Gastroesophageal sphincter (tissue), 4 donors: Measurements from ENCODE around the gene RCVRN. TPM values are rescaled to one million over a fixed set of nuclear protein-coding genes. Genes with fewer than 3 reads are reported as not detected.

Experiments
- ATAC-seq: fragments of 150-250 bp; one replicate; pipeline ENCODE4 v1.9.1; 2016; ENCODE audit warnings: mild to moderate bottlenecking, moderate library complexity
- H3K27ac ChIP-seq, 4 donors: fragments of 200-600 bp; sonication (generic) in 3 of 4; 1 replicate in 3 of 4; 2 replicates in 1 of 4; pipeline ENCODE4 v1.5.1; 2016 to 2019
- H3K27me3 ChIP-seq: fragments of 200-600 bp; sonication (generic); one replicate; pipeline ENCODE4 v1.5.1; 2019
- H3K36me3 ChIP-seq, 2 donors: fragments of 200-600 bp; sonication (generic); one replicate each; pipeline ENCODE4 v1.5.1; 2019; ENCODE audit warnings: control low read depth in 1 of 2
- H3K4me1 ChIP-seq, 3 donors: fragments of 200-600 bp; sonication (generic); 1 replicate in 2 of 3; 2 replicates in 1 of 3; pipeline ENCODE4 v1.5.1; 2016 to 2019; ENCODE audit warnings: control low read depth in 2 of 3
- H3K4me3 ChIP-seq, 2 donors: fragments of 200-600 bp; sonication (generic); one replicate each; pipeline ENCODE4 v1.5.1; 2019; ENCODE audit warnings: mild to moderate bottlenecking in 1 of 2, moderate library complexity in 1 of 2
- H3K9me3 ChIP-seq, 3 donors: fragments of 200-600 bp; sonication (generic); one replicate each; pipeline ENCODE4 v1.5.1; 2017 to 2019; ENCODE audit warnings: control low read depth in 2 of 3
- EP300 ChIP-seq: sonication (generic); formaldehyde crosslinking; IDR thresholded peaks from one replicate; pipeline ENCODE4 v1.6.1; 2017; ENCODE audit warnings: antibody characterized with exemption, mild to moderate bottlenecking
- POLR2A ChIP-seq, 2 donors: fragments of 450-650 bp; IDR thresholded peaks; one replicate each; pipeline ENCODE4 v1.6.1; 2017; ENCODE audit warnings: antibody characterized with exemption in 2 of 2, mild to moderate bottlenecking in 2 of 2, moderate library complexity in 1 of 2
- POLR2AphosphoS5 ChIP-seq: sonication (generic); formaldehyde crosslinking; IDR thresholded peaks from one replicate; pipeline ENCODE4 v1.6.1; 2017; ENCODE audit warnings: antibody characterized with exemption
- WGBS, 2 donors: methylation state at CpG; one replicate each; pipeline ENCODE4 v1.1.5; 2018; ENCODE audit warnings: low coverage in 1 of 2; 5-methylcytosine and 5-hydroxymethylcytosine counted together
- total RNA-seq, 4 donors: library from RNA; depleted of rRNA; stranded (reverse); fragments of >200 nt; gene quantifications; one replicate each; pipeline ENCODE4 v1.1.0, GENCODE V29; 2016
- TF ChIP-seq, protein P1 (sequence below), 4 experiments: fragments of 200-600 bp in 2 of 4; fragments of 450-650 bp in 2 of 4; sonication (generic) in 1 of 4; IDR thresholded peaks; one replicate each; pipeline ENCODE4 v1.5.1; 2017 to 2019; ENCODE audit warnings: antibody characterized with exemption in 4 of 4, mild to moderate bottlenecking in 2 of 4, moderate library complexity in 2 of 4

The RCVRN gene
- total RNA-seq, 4 donors from 2014 or later: 0.27 to 0.81 (median 0.32) TPM; not detected in 1

DNA sequence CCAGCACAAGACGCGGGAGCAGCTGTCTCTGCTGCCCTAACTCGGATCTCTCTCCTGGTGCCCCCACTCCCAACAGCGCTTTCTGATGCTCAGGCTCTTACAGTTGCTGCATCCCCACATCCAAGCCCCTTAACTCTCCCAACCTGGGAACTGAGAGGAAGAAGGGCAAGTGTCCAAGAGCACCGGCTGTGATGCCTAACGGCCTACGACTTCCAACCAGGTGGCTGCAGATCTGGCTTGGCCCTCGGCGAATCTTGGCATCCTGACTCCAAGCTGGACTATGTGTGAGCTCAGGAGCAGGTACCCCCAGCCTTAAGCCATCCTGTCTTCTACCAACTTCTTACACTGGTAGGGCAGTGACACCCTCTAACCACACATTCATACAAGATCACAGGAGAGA lies 38.3 kb upstream of the RCVRN start:
- H3K4me1 ChIP-seq: no peaks in the 10 kb centered on the region
- no peak for ATAC-seq
- H3K9me3 ChIP-seq: peaks cover 0 to 9% (median 0%) of the 10 kb centered on the region in 3 donors
- TF ChIP-seq EP300 (no peak), POLR2A (IDR thresholded peaks at IDR 0.05) (no peak), POLR2AphosphoS5 (no peak)
- TF ChIP-seq, protein P1, sequence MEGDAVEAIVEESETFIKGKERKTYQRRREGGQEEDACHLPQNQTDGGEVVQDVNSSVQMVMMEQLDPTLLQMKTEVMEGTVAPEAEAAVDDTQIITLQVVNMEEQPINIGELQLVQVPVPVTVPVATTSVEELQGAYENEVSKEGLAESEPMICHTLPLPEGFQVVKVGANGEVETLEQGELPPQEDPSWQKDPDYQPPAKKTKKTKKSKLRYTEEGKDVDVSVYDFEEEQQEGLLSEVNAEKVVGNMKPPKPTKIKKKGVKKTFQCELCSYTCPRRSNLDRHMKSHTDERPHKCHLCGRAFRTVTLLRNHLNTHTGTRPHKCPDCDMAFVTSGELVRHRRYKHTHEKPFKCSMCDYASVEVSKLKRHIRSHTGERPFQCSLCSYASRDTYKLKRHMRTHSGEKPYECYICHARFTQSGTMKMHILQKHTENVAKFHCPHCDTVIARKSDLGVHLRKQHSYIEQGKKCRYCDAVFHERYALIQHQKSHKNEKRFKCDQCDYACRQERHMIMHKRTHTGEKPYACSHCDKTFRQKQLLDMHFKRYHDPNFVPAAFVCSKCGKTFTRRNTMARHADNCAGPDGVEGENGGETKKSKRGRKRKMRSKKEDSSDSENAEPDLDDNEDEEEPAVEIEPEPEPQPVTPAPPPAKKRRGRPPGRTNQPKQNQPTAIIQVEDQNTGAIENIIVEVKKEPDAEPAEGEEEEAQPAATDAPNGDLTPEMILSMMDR (IDR thresholded peaks at IDR 0.05): no peak
- no peak overlapping the region for H3K4me3 ChIP-seq
- H3K27ac ChIP-seq: no peak overlapping the region
- no peaks in the 10 kb centered on the region for H3K27me3 ChIP-seq
- 60% methylated on average over 2 of the region's 9 CpGs; no CpG with 5 or more reads in 1 of the 2 donors for WGBS, 2 donors
- peaks cover 0 to 81% of the 10 kb centered on the region in 2 donors for H3K36me3 ChIP-seq

- TF ChIP-seq POLR2AphosphoS5: no peak
- TF ChIP-seq, protein P1 (IDR thresholded peaks at IDR 0.05): no peak
- TF ChIP-seq EP300: no peak
- TF ChIP-seq POLR2A (IDR thresholded peaks at IDR 0.05): no peak
- Histone ChIP-seq H3K27me3 (no peaks in the 10 kb centered on the region), H3K36me3 (peaks cover 0 to 81% of the 10 kb centered on the region in 2 donors), H3K9me3 (peaks cover 0 to 13% (median 0%) of the 10 kb centered on the region in 3 donors), H3K4me1 (no peaks in the 10 kb centered on the region), H3K4me3 (no peak overlapping the region), H3K27ac (no peak overlapping the region)
- 40 to 50% methylated on average over 1 to 2 of the region's 13 CpGs for WGBS, 2 donors
- no peak for ATAC-seq
Observed at GRCh38 chr17:9942885-9943284, 37.8 kb upstream of the RCVRN start.

- peaks cover 0 to 12% (median 0%) of the 10 kb centered on the region in 3 donors for H3K4me1 ChIP-seq
- 78 to 85% methylated on average over 4 to 13 of the region's 13 CpGs for WGBS, 2 donors
- no peak overlapping the region for H3K27ac ChIP-seq
- no peaks in the 10 kb centered on the region for H3K27me3 ChIP-seq
- no peak overlapping the region for H3K4me3 ChIP-seq
- peaks cover 0 to 76% of the 10 kb centered on the region in 2 donors for H3K36me3 ChIP-seq
- no peak for TF ChIP-seq POLR2A (IDR thresholded peaks at IDR 0.05)
- peaks cover 0 to 15% (median 0%) of the 10 kb centered on the region in 3 donors for H3K9me3 ChIP-seq
- no peak for ATAC-seq
Observed at GRCh38 chr17:9941305-9941704, 36.2 kb upstream of the RCVRN start.

DNA sequence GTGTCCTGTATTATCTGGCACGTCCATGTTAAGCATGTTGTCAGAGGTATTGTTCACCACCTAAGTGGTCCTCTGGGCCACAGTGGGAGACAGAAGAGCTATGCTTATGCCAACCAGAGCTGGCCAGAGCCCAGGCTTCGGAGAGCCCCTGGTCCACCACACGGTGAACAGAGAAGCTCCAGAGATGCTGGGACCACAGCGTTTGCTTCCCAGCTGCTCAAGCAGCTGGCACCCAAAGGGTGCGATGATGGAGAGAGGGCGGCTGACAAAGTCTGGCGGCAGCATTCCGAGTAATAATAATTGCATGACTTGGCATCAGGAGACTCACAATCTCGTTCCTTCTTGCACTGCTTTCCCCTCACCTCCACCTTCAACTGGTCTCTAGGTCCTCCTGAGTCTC lies 35.8 kb upstream of the RCVRN start:
- Histone ChIP-seq H3K27ac (no peak overlapping the region), H3K36me3 (peaks cover 0 to 71% of the 10 kb centered on the region in 2 donors), H3K9me3 (peaks cover 0 to 15% (median 0%) of the 10 kb centered on the region in 3 donors), H3K27me3 (no peaks in the 10 kb centered on the region), H3K4me3 (no peak overlapping the region), H3K4me1 (peaks cover 0 to 12% (median 0%) of the 10 kb centered on the region in 3 donors)
- WGBS, 2 donors: 71 to 75% methylated on average over 1 to 2 of the region's 9 CpGs
- TF ChIP-seq POLR2AphosphoS5 (no peak), EP300 (no peak), POLR2A (IDR thresholded peaks at IDR 0.05) (no peak)
- TF ChIP-seq, protein P1 (IDR thresholded peaks at IDR 0.05): no peak
- no peak for ATAC-seq

DNA sequence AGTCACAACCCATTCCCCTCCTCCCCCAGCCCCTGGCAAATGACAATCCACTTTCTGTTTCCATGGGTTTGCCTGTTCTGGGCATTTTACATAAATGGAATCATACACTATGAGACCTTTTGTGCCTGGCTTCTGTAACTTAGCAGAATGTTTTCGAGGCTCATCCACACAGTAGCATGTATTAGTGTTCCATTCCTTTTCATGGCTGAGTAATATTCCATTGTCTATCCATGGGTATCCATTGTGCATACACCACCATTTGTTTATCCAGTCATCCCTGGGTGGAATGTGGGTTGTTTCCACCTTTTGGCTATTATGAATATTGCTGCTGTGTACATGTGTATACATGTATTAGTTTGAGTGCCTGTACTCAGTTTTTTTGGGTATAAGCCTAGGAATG lies 33.7 kb upstream of the RCVRN start:
- H3K9me3 ChIP-seq: peaks cover 0 to 15% (median 0%) of the 10 kb centered on the region in 3 donors
- no peak overlapping the region for H3K27ac ChIP-seq
- peaks cover 0 to 67% of the 10 kb centered on the region in 2 donors for H3K36me3 ChIP-seq
- H3K27me3 ChIP-seq: no peaks in the 10 kb centered on the region
- H3K4me1 ChIP-seq: peaks cover 0 to 12% (median 0%) of the 10 kb centered on the region in 3 donors
- WGBS, 2 donors: 92 to 100% methylated on average over 1 of the region's 1 CpG
- no peak for ATAC-seq
- TF ChIP-seq, protein P1 (IDR thresholded peaks at IDR 0.05): no peak
- no peak for TF ChIP-seq POLR2AphosphoS5
- no peak for TF ChIP-seq EP300
- no peak for TF ChIP-seq POLR2A (IDR thresholded peaks at IDR 0.05)
- H3K4me3 ChIP-seq: no peak overlapping the region
